Measurements from ENCODE around the gene ROR1.

ROR1 gene

GRCh38 chr1:63909526-63909925 lies 135.7 kb downstream of the ROR1 start:
- DNase-seq (ENCODE audit: low spot score) = no peak

DNA sequence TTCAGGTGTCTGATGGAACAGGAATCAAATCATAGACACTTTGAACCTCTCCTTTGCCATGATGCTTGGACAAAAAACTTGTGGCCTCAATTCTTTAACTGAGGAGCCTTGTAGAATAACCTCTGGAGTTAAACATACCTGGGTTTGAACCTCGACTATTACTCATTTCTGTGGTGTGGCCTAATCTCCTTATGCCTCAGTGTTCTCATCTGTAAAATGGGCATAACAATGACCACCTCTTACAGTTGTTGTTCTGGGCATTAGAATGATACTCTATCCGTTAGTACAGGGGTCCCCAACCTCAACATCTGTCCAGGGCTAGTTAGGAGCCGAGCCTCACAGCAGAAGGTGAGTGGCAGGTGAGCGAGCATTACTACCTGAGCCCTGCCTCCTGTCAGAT lies 137.2 kb downstream of the ROR1 start:
- no peak for DNase-seq (ENCODE audit: low spot score)

DNA sequence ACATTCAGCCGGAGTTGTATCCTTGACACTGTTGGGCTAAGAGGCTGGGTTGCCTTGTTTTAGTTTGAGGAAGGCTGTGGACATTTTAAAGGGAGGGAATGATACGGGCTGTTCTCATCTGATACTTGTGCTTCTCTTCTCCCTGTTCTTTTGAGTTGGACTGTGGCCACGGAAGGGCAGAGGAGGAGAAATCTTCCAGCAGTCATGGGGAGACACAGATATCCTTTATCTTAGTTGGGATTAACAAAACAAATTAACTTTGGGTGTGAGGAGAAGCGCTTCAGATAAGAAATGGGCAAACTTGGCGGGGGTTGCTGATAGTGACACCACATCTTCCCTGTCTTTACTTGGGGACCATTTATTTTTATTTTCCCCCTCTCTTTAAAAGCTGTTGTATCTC lies 138.8 kb downstream of the ROR1 start:
- DNase-seq (ENCODE audit: low spot score) = no peak

DNA sequence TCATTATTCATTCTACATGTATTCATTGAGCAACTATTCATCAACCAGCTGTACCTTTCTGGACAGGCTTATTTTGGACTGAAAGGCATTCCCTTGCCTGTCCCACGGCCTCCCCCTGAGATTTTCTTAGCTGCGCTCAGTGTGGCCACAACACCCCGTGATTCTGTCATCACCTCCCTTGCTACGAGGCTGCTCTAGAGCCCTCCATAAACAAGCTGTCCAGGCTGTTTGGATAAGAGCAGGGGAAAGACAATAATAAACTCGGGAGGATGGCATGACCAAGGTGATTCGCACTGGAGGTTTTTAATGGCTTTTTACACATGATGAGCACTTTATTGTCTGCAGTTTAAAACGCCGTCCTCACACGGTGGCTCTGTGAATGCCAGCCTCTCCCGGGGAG lies 139.7 kb downstream of the ROR1 start:
- DNase-seq (ENCODE audit: low spot score) = no peak

GRCh38 chr1:63914241-63914640 lies 140.4 kb downstream of the ROR1 start:
- DNase-seq (ENCODE audit: low spot score) = no peak

DNA sequence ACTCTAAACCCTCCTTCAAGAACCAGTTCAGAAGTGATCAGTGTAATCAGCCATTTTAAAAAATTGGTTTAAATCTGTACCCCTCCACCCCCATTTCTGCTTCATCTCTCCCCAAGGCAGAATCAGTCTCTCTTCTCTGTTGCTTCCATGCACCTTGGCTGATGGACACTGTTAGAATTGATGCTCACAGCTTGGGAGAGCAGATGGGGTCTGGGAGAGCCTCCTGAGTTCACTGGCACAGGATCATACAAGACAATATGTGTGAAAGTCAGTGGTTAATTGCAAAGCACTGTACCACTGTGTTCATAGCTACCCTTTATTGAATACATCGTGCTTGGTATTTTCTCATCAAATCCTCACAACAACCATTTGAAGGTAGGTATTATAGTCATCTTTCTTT lies 140.9 kb downstream of the ROR1 start:
- no peak for DNase-seq (ENCODE audit: low spot score)

DNA sequence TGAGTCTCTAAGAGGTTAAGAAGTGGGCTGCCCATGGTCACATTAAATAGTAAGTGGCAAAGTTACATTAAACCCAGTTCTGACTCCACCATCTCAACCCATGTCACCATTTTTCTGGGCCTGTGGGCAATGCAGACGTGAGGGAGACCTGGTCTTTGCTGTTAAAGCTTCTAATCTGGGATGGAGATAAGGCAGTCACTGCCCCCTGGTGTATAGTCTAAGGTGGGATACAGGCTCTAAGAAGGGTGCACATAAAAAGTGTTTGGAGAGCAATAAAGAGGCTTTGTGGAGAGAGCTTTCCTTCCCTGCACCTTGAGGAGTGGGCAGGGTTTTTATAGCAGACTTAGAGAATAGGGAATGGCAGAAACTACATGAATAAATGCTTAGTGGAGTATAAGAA lies 141.3 kb downstream of the ROR1 start:
- no peak for DNase-seq (ENCODE audit: low spot score)

DNA sequence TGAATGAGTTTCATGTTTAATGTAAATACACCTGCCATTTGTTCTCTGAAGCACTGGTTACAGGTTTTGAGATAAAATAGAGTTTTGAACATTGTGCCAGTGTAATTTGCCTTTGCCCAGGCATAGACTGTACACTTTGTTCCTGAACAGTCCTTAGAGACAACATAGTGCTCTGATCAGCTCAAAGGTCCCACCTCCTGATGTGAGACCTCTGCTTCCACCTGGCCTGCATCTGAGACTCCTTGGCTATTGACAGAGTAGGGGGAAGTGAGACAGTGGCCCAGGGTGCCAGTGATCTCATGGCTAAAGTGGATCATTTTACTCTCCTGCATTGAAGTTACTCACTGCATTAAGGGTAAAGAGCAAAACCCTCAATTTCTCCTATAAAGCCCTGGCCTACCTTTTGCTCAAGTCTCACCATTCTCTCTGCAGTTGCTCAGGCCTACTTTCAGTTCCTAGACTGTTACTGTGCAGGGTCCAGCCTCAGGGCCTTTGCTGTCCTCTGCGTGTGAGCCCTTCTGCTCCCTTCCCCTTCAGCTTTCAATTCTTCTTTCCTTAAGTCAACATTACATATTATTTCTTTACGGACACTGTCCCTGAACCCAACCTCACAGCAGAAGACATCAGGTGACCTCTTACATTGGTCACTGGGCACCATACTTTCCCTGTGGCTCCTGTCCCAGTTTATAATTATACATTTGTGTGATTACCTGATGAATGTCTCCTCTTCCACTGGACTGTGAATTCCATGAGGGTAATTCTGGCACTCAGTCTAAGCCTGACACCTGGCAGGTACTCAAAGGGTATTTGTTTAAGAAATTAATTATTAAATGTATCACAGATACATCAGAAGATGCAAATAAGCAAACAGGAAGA lies 142.9 kb downstream of the ROR1 start:
- DNase-seq (ENCODE audit: low spot score) = no peak

DNA sequence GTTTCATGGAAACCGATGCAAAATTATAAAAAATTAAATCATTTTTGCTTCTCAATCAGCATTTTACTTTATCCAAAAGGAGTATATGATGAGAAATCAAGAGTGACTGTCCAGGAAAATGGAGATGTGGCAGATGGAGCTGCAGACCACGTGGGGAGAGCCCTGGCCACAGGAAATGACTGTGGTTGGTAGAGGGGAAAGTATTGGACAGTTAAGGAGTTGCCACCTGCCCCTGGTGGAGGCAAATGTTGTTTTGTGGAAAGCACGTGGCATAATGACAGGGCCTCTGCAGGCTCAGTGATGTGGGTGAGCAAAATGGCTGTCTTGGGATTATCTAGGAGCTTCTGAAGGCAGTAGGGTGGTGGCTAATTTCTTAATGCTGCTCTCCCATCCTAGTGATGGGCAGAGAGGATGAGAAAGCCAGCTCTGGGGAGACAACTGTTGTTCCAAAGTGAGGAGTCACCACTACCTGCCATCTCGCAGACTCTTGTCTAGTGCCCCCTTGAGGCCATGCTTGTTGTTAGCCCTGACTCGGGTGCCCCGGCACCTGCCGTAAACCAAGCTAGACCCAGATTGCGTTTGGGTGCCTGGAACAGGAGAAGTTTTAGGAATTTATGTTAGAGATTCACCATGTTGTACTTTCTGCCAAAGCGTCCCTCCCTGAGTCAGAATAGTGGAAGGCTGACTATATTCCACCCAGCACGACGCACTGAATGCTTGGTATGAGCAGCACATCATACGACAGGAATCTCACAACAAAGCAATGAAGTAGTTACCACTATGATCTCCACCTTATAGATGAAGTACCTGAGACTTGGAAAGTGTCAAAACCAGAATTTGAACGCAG lies 144.0 kb downstream of the ROR1 start:
- no peak for DNase-seq (ENCODE audit: low spot score)

DNA sequence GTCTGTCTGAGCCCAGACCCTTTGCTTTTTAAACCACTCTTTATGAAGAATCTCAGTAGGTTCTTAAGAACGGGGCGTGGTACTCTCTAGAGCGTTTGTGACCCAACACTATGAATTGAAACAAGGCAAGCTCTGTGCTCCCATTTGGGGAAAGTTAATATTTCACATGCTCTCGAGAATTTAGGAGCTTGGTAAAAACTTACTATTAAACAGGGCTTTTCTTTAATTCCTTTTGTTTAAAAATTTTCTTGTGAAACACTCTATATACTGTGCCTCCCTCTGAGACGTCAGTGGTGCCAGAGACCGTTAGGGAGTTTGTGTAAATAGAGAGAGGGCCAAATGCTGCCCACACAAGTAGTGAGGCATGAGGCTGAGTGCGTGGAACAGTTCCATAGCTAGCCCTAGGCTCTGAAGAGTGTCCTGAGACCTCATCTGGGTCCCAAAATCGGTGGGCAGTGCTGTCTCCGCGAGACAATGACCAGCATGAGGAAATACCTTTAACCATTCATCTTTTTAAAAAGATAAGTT lies 144.7 kb downstream of the ROR1 start:
- DNase-seq (ENCODE audit: low spot score) = no peak

- no peak for DNase-seq (ENCODE audit: low spot score)
These were observed 146.6 kb downstream of the ROR1 start for GRCh38 chr1:63920154-63921117.

DNA sequence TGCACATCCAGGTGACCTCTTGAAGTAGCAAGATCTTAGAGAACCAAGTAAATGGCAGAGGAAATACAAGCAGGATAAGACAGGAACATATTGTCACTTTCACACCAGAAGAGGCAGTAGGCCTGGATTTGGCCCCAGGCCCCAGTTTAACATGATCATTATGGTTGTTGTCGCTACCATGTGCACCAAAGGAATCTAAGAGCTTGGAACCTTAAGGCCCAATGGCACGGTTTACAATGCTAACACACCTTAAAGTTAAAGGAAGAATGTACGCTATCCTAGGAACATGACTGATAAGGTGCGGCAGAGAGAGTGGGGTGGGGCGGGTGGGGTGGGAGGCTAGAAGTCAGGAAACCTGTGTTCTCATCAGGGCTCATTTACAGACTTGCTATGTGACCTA lies 147.5 kb downstream of the ROR1 start:
- no peak for DNase-seq (ENCODE audit: low spot score)

GRCh38 chr1:63921802-63922201 lies 148.0 kb downstream of the ROR1 start:
- no peak for DNase-seq (ENCODE audit: low spot score)

- DNase-seq (ENCODE audit: low spot score) = no peak
These were observed 149.0 kb downstream of the ROR1 start for GRCh38 chr1:63922848-63923247.

DNA sequence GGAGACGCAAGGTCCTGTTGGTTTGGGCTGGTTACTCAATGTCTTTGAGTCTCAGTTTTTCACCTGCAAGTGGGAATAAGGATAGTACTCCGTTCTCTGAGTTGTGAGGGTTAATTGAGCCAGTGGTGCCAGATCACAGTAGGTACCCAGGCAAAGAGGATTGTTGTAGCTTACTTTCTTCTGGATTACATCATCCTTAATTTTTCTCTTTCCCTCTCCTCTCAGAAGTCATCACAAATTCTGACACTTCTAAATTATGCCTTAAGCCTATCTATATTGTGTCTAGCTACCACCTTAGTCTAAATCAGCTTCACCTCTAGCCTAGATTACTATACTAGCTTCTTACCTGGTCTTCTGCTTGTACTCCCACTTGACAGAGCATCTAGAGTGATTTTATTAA lies 149.5 kb downstream of the ROR1 start:
- DNase-seq (ENCODE audit: low spot score) = no peak

DNA sequence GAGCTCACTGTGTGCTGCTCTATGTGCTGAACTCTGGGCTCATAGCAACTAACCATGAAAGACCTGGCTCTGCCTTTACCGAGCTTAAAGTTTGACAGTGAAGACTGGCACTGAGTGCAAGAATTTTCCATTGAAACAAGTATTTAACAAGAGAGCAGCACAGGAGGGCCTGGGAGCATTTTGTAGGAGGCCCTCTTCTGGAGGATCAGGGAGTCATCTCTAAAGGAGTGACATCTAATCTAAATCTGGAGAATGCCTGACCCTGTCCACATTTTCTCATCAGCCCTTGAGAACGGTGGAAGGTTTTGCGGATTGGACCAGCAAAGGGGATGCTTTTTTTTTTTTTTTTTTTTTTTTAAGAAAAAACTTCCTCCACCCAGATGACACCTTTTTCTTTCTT lies 150.8 kb downstream of the ROR1 start:
- no peak for DNase-seq (ENCODE audit: low spot score)

DNA sequence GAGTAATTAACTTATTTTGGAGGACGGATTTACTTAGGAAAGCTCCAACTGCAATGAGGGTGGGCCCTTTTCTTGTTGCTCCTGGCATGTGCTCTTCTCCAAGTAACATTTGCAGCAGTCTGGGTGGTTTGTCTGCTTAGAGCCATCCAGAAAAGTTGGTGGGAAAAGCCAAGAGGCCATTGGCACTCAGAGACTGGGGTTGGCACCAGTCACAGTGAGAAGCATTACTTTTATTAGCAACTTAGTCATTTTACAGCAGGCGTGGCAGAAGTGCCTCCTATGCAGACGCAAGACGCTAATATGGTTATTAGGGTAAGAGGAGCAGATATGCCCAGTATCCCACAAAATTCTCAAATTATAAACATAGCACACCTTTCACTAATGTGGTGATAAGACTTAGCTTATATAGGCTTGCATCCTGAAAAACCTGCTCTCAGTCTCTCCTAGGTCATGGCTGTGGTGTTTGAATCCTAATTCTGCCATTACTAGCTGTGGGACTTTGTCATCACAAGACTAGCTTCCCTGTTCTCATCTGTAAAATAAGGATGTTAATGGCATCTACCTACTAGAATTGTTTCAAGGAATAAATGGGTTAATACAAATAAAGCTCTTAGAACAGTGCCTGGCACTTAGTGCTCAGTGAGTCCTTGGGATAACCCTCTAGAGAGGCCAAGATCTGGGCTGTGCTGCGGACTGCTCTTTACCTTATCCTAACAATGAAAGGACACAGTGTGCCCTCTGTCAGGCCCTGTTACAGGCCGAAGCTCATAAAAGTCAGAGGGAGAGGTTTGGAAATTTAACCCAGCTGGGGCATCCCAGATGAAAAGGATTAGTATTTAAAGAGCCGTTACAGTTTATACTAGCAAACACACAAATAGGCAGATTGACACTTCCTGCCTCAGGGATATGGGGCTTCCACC lies 154.6 kb downstream of the ROR1 start:
- no peak for DNase-seq (ENCODE audit: low spot score)

GRCh38 chr1:63929106-63929478 lies 155.3 kb downstream of the ROR1 start:
- no peak for DNase-seq (ENCODE audit: low spot score)

DNA sequence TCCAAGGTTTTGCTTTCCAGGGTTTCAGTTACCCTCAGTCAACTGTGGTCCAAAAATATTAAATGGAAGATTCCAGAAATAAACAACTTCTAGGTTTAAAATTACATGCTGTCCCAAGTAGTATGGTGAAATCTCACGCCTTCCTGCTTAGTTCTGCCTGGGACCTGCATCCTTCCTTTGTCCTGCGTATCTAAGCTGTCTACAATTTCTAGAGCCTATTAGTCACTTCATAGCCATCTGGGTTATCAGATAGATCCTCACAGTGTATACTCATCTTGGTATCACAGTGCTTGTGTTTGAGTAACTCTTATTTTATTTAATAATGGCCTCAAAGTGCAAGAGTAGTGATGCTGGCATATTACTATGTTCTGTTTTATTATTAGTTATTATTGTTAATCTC lies 157.7 kb downstream of the ROR1 start:
- no peak for DNase-seq (ENCODE audit: low spot score)

GRCh38 chr1:63934697-63935096 lies 160.9 kb downstream of the ROR1 start:
- no peak for DNase-seq (ENCODE audit: low spot score)

GRCh38 chr1:63935143-63935542 lies 161.3 kb downstream of the ROR1 start:
- DNase-seq (ENCODE audit: low spot score) = no peak
